IPS-18c (cell line): ENCODE data around the gene HPX.

Experiments
- H3K4me3 ChIP-seq: 2 replicates; pipeline ENCODE4 v1.7.0; 2013; ENCODE audit warnings: low read depth, mild to moderate bottlenecking, low read length, moderate library complexity; ENCODE audit not compliant: insufficient read depth
- H3K9me3 ChIP-seq: one replicate; pipeline ENCODE4 v1.6.1; 2013; ENCODE audit warnings: mild to moderate bottlenecking, low read length, moderate library complexity; ENCODE audit not compliant: control insufficient read depth, insufficient read depth

Gene HPX

DNA sequence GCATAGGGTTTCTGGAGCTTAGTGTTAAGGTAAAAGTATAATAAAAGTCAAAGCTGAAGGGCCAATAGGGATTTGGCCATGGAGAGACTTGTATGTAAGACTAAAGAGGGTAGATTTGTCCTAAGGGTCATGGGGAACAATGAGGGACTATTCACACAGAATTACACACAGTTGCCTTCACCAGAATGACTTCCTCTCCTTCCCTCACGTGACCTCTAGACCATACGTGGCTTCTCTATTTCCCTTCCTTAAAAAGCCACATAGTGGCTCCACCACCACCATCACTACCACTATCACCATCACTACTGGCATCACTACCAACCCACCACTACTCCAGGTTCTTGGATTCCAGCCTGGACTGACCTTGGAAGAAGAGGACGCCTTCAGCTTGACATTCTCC lies 2.8 kb downstream of the HPX start:
- Histone ChIP-seq H3K9me3 (no peaks in the 10 kb centered on the region), H3K4me3 (no peak overlapping the region)

DNA sequence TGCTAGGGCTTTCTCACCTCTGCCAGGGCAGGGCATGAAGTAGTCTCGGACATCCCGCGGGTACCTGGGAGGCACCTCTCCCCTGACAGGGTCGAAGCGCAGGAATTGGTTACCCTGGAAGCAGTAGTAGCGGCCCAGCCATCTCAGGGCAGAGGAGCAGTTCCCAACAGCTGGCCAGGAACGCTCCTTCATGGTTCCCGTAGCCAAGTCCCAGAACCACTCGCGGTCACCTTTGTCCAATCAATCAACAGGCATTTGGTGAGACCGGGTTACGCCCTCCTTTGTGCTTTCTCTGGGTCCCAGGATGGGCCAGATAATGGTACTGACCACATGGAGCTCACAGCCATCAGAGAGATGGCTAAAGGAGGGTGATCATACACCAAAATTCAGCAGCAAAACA lies 3.4 kb downstream of the HPX start:
- no peak overlapping the region for H3K4me3 ChIP-seq

DNA sequence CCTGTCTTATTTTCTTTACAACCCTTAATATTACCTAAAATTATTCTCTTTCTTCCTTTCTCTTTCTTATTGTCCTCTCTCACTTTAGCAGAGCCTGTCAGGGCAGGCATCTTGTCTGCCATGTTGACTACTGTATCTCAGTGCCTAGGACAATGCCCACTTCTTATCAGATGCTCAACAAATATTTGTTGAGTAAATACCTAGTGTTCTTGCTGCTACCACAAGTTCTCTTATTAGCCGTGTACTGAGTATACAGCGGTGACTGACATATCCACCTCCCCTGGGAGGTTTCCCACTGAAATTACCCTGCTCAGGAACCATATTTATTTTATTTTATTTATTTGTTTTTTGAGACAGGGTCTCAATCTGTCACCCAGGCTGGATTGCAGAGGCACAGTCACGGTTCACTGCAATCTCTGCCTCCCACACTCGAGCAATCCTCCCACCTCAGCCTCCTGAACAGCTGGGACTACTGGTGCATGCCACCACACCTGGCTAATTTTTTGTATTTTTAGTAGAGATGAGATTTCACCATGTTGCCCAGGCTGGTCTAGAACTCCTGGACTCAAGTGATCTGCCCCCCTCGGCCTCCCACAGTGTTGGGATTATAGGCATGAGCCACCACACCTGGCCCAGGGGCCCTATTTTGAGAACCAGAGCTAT lies 6.7 kb downstream of the HPX start:
- Histone ChIP-seq H3K4me3 (no peak overlapping the region), H3K9me3 (no peaks in the 10 kb centered on the region)

More for the DNA sequence above, 3.4 kb downstream of the HPX start:
- H3K9me3 ChIP-seq = no peaks in the 10 kb centered on the region

DNA sequence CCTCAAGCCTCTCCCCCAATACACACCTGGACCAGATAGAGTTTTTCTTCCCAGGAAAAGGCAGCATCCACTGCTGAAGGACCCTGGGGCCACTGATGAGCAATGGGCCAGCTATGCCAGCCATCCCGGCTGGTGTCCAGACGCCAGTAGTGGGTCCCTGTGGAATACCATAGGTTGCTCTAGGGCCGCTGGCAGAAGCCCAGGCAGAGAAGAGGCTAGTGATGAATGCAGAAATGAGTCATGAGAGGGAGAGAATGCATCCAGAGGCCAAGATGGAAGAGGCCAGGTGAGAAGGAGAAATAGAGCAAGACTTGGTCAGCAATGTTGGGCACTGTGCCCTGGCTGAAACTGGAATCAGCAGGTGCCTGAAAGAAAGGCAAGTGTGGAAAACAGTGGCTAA lies 8.9 kb downstream of the HPX start:
- no peaks in the 10 kb centered on the region for H3K9me3 ChIP-seq
- H3K4me3 ChIP-seq = no peak overlapping the region

DNA sequence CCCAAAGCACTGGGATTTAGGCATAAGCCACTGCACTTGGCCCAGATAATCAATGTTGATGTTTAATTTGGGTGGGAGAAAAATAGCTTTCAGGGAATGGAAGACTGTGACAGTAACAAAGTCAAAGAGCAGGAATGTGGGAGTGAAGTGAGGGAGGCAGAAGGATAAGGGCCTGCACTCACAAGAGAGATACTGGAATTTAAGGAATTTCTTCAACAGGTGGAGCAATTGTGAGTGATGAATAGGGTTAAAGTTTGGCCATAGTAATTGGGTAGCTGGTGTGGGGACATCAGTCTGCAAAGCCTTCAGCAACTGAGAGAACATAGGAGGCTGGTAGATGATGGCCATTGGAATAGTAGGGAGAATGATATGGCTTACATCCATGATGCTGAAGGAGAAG lies 13.3 kb downstream of the HPX start:
- Histone ChIP-seq H3K9me3 (no peaks in the 10 kb centered on the region), H3K4me3 (no peak overlapping the region)

DNA sequence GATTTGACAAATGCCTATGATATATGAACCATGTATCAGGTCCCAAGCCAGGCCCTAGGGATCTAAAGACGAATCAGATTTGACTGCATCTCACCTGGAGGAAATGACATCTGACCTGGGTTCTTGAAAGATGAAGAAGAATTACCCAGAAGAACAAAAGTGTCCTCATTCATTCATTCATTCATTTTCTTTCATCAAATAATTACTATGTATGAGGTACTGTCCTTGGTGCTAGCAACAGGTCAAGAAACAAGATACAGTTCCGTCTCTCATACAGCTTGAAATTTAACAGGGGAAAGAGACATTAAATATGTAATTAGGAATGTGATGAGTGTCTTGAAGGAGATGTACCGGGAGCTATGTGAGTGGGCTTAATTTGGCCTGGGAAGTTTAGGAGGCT lies 20.1 kb downstream of the HPX start:
- no peak overlapping the region for H3K4me3 ChIP-seq
- H3K9me3 ChIP-seq = no peaks in the 10 kb centered on the region

DNA sequence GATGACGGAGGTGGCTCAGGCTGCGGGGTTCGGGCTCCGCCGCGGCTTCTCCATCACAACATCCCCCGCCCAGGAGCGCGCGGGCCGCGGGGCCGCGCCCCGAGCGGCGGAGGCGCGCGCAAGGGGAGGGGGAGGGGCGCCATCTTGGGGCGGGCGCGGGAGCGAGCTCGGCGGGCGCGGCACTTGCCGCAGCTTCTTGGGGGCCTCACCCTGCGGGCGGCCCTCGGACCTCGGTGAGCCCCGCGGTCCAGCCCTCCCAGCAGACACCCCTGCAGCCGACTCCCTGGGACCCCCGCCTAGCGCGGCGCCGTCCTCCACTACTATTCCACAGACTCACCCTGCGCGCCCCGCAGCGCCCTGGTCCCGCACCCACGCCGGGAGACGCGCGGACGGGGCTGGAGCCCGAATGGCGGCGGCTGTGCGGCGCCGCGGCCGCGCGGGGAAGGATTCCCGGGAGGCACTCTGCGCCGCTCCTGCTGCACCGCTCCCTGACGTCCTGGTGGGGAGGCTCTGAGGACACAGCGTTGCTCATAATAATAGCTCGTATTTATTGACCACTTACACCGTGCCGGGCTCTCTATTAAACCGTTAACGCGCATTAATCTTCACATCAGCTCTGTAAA lies 21.7 kb downstream of the HPX start, which contains the start of gene APBB1:
APBB1 (minus strand) TSS at position 86 of the 623 bp plus-strand sequence. CDS start 7,747 bp downstream, outside the sequence.
- Histone ChIP-seq H3K9me3 (no peaks in the 10 kb centered on the region), H3K4me3 (peak within 1 kb of the TSS; percentile 87)

DNA sequence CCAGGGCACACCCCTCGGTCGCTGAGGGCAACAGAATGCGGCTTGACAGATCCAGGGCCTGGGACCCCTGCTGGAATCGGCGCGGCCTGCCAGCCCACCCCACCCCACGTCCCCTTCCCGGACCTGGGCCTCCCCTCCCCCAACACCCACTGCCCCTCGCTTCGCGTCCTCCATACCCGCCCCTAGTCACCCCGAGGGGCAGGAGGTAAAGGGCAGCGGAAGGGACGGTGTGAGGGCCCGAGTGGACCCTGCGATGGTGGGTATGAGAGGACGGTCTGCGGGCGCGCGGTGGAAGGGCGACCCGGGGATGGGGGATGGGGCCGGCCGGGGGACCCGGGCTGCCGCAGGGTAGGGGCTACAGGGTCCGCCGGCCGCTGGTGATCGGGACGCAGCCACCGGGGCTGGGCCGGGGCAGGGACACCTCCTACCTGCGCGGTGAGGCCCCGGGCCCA lies 22.2 kb downstream of the HPX start:
- Histone ChIP-seq H3K4me3 (peak overlapping the region; percentile 87), H3K9me3 (no peaks in the 10 kb centered on the region)

DNA sequence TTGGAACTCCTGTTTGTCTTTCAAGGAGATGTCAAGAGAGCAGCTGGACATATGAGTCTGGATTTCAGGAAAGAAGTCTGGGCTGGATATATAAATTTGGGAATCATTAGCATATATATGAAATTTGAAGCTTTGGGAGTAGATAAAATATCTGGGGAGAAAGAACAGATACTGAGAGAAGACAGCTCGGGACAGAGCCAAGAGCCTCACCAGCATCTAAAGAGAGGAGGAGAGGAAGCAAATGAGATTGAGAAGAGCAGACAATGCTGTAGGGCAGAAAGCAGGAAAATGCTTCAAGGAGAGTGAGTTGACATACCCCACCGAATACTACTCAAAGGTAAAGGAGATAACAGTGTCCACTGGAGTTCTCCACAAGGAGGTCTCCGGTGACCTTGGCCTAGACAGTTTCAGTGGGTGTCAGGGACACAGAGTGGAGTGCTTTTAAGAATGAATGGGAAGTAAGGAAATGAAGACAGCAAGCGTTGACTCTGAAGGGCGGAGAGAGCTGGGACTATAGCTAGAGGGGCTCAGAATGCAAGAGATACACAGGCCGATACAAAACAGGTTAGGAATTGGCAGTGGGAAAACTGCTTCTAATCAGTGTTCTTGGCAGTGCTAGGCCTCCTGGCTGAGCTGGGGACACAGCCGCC lies 22.8 kb downstream of the HPX start:
- H3K9me3 ChIP-seq = no peaks in the 10 kb centered on the region
- peak overlapping the region; percentile 87 for H3K4me3 ChIP-seq

DNA sequence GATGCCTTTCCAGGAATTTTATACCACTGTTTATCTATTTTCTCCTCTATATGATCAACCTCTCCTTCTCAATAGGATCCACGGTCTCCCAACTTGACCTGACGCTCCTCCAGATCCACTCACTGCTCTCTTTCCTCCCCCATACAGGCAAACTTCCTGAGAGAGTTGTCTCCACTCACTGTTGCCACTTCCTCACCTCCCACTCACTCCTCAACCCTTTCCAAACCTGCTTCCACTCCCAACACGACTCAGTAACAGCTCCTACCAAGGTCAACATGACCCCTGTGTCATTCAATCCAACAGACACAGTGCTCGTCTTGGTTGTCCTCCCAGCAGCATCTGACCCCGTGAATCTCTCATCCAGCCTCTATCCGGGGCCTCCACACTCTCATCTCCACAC lies 25.0 kb downstream of the HPX start:
- Histone ChIP-seq H3K9me3 (no peaks in the 10 kb centered on the region), H3K4me3 (no peak overlapping the region)

DNA sequence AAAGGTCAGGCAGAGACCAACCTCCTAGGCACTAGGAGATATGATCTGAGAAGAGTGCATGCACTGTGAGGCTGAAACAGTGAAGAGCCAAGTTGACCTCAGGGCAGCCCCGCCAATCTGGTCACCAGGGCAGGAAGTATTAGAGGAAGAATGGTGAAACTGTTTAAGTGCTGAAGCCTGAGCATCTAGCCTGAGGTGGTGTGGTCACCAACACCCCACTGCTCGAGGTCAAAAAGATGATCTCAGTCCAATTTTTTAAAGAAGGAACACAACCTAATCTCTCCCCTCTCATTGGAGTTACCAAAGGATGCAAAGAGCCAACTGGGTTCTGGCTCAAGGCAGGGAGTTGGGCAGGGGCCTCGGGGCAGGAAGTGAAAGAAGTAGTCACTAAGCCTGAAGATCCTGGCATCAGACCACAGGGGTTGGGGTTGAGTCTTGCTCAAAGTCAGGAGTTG lies 25.9 kb downstream of the HPX start:
- no peaks in the 10 kb centered on the region for H3K9me3 ChIP-seq

DNA sequence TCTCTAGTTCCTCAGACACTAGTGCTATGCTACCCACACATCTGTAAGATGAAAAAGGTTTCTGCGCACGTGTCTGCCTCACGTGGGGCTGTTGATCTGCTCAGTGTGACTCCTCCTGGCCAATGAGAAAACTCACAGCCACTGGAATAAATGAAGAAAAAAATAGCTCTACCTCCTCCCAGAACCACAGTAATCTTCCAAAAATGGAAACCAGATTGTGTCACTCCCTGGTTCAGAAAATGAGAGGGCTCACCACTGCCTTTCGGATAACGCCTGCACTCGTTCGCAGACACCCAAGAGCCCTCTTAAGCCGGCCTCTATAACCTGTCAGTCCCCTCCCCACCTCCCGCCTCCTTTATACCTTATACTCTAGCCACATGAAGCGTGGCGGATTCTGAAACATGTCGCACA lies 27.0 kb downstream of the HPX start:
- Histone ChIP-seq H3K9me3 (no peaks in the 10 kb centered on the region), H3K4me3 (no peak overlapping the region)

More for the DNA sequence above, 25.9 kb downstream of the HPX start:
- H3K4me3 ChIP-seq = no peak overlapping the region

DNA sequence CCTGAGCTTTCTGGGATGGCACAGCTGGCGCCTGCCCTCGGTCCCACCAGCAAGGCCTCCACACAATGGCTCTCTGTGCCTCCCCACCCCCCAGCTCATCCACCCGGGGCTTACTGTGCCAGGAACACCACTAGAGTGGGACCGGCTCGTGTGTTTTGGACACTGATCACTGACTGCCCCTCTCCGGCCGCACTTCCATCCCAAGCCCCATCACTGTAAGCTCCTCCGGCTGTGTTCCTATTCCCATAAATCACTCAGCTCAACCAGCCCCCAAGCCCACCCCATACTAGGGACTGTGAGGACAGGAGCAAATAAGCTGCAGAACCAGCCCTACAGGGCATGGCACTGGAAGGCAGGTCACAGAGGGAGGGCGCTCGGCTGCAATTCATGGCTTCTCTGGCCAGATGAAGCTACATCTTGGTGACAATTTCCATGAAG lies 29.2 kb downstream of the HPX start:
- H3K4me3 ChIP-seq = no peak overlapping the region
- no peaks in the 10 kb centered on the region for H3K9me3 ChIP-seq

DNA sequence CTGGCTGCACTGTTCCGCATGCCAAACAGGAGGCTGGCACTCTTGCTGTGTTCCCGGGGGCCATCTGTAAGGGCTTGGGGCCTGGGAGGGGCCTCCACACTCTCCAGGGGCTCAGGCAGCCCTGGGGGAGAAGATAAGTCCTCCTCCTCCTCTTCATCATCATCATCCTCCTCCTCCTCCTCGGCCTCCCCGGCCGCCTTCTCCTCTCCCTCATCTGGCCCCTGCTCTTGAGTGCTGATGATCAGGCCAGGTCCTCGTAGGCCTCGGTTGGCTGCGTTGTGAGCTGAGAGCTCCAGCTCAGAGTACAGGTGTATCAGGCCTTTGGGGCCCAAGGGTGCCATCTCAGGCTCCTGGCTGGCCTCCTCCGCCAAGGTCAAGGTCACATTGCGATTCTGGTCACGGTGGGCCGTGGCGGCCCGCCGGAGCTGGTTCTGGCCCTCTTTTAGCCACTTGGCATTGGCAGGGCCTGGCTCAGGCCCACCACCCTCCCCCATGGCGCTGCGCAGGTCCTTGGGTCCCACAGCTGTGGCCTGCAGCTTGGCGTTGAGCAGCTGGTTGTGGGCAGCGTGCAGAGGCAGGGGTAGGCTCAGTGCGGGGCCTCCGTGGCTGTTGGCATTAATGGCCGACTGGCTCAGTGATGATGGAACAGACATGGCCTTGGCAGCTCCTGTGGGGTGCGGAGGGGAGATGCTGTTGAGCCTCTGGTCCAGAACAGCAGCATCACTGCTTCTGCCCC lies 29.9 kb downstream of the HPX start:
- Histone ChIP-seq H3K4me3 (no peak overlapping the region), H3K9me3 (no peaks in the 10 kb centered on the region)

DNA sequence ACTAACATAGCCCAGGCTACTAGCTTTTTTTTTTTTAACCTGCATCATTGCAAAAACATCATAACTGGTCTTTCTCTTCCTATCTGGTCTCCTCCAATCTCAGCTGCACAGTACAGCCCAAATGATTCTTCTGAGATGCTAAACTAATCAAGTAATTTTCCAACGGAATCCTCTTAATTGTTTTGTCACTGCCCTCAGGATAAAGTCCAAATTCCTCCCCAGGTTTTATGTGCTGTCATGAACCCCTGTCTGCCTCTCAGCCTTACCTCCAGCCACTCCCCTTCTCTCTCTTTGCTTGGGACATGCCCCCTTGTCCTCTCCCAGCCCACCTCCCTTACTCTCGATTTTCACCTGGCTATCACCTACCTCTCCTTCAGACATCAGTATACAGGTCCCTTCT lies 34.4 kb downstream of the HPX start:
- no peaks in the 10 kb centered on the region for H3K9me3 ChIP-seq

DNA sequence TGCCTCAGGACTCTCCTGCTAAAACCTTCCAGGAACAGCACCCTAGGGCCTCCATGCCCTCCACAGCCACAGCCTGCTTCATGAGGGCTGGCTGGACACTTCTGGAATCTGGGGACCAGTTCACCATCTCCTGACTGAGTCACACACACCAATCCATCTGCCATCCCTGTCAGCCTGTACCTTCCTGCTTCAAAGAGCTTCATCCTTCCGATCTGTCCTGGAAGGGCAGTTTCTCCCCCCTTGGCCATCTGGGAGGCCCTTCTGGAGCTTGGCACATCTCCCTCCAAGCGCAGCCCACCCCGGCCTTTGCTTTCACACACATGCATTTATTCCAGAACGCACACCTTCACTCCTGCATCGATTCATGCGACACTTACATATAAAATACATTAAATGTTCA lies 34.9 kb downstream of the HPX start:
- no peak overlapping the region for H3K4me3 ChIP-seq
- H3K9me3 ChIP-seq = no peaks in the 10 kb centered on the region

More for the DNA sequence above, 34.4 kb downstream of the HPX start:
- no peak overlapping the region for H3K4me3 ChIP-seq

DNA sequence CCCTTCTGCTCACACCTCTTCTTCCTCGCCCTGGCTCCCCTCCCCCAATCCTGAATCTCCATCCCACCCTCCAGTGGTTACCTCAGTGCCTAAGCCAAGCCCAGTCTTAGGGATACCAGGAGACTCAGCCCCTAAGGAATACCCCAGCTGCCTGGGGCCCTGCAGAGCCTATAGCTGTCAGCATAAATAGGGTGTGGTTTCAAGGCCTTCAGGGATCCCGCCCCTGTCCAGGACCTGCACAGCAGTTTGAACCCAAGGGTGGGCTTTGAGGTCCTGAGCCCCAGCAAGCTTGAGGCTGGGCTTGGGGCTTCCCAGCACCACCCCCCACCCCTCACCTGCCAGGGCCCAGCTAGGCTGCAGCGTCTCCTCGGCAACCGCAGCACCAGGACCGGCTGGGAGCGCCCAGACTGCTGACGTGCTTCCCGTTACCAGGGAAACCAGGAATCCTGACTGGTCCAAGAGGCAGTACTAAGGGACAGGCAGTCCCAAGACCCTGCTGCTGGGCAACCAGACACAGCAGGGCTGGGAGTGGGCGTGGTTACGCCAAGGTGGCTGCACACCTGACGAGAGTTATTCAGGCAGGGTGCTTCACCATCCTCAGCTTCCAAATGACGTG lies 35.6 kb downstream of the HPX start:
- no peak overlapping the region for H3K4me3 ChIP-seq
- no peaks in the 10 kb centered on the region for H3K9me3 ChIP-seq
